COLO829 (cell line): ENCODE results near the gene LRP3.

Experiments used
- DNase-seq: peaks from one replicate; pipeline ENCODE4 v3.0.0; 2012; ENCODE audit warnings: low spot score

LRP3 gene

DNA sequence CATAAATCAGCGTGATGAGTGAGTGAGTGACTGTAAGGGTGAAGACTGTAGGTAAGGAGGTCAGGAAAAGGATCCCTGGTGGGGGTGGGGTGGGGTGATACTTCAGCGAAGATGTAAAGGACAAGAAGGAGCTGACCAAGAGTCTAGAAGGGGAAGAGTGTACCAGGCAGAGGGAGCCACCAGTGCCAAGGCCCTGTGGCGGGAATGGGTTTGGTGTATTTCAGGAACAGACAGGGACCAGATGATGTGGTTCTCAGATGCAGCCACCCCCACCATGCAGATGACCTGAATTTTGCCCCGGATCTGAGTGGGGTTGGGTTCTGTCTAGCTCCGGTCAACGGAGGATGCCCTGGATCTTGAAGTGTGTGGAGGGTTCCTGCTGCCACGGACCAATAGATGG, 61.7 kb downstream of the LRP3 start:
- DNase-seq = no peak

GRCh38 chr19:33256261-33256660, 62.1 kb downstream of the LRP3 start:
- DNase-seq = no peak

DNA sequence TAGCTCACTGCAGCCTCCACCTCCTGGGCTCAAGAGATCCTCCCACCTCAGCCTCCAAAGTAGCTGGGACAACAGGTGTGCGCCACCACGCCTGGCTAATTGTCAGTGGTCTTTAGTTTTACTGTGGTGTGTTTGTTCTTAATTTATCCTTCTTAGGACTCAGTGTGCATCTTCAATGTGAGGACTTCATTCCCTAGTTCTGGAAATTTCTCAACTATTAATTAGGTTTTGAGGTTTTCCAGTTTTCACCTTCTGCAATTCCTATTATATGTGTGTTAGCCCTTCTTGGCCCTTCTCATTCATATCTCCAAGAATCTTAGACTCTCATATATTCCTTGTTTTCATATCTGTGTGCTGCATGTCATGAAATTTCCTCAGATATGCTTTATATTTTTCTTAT, 63.7 kb downstream of the LRP3 start:
- no peak for DNase-seq
